HG03460 (cell line): ENCODE measurements around the gene BAIAP2.

Experiments used
- ATAC-seq: cut with Tn5 transposase; IDR thresholded peaks from one replicate; pipeline ENCODE4 v1.9.1; 2021; ENCODE audit not compliant: unreplicated experiment

The BAIAP2 gene

DNA sequence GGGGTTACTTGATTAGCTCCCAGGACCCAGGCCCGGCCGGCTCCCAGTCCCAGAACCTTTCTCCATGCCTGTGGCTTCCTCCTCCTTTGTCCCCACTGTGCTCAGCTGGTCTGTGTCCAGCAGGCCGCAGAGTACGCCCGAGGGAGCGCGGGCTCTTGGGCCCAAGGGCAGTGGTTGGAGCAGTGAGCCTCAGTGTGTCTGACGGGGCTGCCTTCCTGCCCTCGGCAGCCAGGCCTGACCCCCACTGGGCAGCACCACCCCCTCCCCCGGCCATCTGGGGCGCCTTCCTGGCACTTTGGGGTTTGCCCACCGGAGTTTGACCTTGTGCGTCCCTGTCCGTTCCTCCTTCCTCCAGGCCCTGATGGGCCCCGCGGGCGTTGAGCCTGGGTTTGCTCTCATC is 67.9 kb downstream of the BAIAP2 start:
- ATAC-seq = no peak

DNA sequence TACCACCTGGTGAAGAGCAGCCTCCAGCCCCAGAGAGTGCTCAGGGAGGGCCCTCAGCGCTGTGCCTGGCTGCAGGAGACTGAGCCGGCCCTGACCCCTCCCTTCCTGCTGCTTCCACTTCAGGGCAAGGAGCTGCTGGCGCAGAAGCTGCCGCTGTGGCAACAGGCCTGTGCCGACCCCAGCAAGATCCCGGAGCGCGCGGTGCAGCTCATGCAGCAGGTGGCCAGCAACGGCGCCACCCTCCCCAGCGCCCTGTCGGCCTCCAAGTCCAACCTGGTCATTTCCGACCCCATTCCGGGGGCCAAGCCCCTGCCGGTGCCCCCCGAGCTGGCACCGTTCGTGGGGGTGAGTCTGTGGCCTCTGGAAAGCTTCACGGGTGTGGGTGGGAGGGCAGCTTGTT is 68.4 kb downstream of the BAIAP2 start:
- ATAC-seq = no peak

DNA sequence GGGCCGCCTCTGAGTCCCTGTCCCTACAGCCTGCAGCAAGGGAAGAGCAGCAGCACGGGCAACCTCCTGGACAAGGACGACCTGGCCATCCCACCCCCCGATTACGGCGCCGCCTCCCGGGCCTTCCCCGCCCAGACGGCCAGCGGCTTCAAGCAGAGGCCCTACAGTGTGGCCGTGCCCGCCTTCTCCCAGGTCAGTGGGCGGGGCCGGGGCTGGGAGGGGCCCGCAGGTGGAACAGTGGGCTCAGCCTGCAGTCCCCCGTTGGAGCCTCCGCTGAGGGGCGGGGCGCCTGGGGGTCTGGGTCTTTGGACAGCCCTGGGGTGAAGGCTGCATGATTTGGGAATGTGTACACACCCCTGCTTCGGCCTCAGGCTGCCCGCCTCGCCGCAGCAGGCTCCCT is 71.8 kb downstream of the BAIAP2 start:
- ATAC-seq = no peak

DNA sequence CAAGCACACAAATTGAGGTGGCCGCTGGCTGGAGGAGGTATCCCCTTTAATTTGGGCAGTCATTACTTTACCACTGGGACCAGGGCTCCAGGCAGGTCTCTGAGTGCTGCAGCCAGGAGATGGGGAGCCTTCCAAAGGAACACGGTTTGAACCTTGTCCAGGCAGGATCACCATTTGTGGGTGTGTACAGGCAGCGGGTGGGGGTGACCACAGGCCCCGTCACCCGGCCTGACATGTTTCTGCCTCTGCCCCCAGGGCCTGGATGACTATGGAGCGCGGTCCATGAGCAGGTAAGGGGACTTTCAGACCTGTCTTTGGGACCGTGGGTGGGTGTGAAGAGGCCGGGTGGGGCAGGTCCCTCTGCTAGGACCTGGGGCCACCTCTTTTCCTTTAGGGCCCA is 73.3 kb downstream of the BAIAP2 start:
- ATAC-seq = no peak

DNA sequence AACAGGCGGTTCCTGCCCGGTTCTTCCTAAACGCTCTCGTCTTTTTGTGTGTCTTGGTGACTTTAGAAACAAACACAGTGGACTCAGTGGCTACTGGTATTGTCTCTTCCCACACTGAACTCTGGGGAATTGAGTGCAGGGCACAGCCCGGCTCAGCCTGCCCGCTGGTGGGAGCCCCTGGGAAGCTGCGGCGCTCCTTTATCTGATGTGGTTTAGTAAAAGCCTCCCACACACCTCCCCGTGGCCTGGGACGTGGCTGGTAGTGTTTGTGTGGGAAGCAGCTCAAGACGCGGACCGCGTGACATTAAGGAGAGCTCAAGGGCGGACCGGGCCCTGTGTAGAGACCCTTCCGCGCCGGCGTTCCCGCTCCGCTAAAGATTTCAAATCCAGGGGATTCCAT is 75.0 kb downstream of the BAIAP2 start:
- ATAC-seq = no peak

DNA sequence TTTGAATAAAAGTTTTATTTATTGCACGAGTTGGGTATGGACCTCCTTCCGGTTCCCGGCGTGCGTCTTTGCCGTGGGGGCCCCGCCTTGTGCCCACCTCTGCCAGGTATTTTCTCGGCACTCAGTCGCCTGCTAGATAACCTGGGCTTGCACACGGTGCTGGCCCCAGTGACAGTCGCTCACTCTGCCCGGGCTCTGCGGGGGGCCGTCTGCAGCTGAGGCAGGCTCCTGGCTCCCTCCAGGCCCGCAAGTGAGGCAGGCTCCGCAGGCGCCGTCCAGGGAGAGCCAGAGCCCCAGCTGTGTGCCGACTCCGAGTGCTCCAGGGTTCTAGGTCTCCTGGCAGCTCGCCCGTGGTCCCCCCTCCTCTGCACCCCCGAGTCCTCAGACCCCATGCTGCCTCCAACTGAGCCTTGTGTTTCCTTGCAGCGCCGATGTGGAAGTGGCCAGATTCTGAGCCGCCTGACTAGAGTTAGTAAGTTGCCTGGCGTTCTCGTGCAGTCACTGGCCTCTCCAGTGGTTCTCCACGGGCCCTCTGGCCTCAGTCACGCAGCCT is 75.6 kb downstream of the BAIAP2 start:
- no peak for ATAC-seq

DNA sequence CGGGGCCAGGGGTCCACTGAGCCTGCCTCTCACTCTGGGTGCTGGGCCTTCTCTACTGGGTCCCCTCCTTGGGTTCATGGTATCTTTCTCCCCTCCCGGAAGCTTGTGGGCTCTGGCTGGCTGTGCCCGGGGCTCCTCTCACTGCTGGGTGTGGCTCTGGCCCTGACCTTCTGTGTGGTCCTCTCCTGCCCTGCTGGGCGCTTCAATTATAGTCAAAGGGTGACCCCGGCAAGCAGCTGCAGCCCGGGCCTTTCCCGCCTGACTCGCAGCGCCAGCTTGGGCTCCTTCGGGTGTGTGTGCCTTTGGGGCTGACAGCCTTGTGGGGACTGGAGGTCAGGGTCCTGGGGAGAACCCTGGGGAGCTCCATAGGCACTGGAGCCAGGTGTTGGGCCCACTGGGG is 76.1 kb downstream of the BAIAP2 start:
- ATAC-seq = no peak

DNA sequence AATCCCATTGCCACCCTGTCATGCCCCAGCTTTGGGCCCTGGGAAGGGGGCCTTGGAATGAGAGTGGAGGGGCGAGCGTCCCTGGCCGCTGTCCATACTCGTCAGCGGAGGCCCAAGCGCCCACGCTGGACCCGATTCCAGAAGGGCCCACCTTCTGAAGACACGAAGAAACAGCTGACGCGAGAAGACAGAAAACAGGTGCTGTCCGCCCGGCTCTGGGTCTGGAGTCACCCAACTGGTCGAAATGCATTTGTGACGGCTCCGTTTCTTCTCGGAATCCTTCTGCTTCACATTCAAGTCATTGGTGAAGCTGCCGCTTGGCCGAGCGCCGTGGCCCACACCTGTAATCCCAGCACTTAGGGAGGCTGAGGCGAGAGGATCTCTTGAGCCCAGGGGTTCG is 77.5 kb downstream of the BAIAP2 start:
- ATAC-seq = no peak

DNA sequence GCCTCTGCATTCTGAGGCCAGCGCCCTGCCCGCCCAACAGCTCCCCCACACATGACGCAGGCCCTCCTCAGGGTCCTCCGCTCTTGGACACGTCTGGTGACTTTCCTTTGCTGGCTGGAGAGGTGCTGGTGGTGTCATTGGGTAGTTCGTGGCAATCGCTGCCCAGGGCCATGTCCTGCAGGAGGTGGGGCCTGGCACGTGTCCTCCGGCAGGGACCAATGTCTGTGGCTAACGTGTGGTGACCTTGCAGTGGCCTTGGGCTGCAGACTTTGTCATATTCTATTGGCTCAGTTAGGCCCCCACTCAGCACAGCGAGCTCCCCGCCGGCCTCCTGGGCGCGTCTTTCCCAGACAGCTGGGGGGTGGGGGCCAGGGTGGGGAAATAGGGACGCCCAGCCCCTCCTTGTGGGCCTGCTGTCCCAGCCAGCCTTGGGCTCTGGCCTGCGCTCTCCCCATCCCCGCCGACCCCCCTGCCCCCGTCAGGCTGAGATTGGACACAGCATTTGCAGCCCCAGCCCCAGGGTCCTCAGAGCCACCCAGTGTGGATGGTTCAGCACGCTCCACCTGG is 78.3 kb downstream of the BAIAP2 start:
- ATAC-seq = no peak

DNA sequence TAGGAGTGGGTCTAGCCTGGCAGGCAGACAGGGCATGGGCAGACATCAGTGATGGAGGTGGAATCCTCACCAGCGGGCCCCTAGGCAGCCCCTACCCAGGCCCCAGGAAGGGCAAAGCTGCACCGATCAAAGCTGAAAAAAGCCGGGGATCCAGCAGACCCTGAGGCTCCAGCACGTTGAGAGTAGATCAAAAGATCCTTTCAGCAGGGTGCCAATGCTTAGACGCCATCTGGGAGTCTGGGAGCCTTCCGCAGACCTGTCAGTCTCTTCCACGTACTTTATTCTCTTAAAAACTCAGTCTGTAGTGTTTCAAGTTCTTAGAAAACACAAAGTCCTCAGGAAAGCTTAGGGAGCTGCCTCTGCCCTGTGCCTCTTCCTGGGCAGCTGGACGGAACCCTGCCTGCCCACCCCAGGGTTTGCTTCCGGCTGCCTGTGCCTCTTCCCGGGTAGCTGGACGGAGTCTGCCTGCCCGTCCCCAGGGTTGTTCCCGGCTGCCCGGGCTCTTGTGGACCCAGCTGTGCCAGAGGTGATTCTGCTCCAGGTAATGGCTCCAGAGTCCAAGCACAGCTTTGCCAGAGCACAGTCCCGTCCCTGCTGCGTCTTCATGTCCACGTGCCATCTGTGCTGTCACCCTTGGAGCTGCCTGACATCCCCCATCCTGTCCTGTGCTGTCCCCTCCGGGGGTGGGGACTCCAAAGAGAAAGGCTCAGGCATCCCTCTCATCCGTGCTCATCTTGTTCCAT is 79.6 kb downstream of the BAIAP2 start:
- ATAC-seq = no peak

DNA sequence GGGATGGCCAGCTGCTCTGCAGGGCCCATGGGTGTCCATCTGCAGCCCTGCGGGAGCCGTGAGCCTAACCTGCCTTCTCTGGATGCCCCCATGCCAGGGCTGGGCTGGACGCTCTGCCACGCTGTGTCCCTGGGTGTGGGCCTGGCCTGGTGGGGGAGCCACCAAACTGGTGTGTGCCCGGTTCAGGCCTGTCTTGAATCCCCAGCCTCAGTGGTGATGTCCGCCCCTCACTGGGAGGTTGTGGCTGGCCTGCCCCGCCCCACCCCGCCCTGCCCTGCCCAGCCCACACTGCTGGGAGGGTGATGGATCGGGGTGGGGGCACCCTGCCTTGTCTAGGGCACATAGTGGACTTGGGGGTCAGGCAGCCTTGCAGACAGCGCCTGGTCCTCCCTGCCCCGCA is 80.3 kb downstream of the BAIAP2 start:
- ATAC-seq = no peak

DNA sequence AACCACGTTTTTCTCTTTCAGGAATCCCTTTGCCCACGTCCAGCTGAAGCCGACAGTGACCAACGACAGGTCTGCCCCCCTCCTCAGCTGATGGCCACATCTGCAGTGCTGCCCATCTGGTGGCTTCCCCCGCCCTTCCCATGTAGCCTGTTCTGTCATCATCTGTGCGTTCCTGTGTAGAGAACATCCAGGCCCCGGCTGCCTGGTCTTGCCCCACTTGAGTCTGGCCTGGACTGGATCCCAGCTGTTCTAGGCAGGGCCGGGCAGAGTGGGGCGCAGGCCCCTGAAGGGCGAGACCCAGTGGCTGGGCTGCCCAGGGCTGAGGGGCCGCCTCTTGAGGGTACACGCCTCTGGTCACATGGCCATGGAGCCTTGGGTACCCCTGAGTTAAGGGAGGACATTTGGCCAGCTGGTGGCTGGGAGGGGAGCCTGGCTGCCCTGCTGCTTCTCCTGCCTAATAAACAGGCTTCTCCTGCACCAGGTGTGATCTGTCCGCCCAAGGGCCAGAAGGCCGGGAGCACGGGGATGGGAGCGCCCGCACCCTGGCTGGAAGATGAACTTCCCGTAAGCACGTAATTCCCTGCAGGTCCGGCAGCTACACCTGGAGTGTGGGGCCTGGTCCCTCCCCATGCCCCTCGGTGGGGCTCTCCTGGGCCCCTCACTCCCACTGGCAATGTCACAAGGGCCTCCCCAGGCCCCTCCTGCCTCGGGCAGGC is 81.0 kb downstream of the BAIAP2 start:
- no peak for ATAC-seq

DNA sequence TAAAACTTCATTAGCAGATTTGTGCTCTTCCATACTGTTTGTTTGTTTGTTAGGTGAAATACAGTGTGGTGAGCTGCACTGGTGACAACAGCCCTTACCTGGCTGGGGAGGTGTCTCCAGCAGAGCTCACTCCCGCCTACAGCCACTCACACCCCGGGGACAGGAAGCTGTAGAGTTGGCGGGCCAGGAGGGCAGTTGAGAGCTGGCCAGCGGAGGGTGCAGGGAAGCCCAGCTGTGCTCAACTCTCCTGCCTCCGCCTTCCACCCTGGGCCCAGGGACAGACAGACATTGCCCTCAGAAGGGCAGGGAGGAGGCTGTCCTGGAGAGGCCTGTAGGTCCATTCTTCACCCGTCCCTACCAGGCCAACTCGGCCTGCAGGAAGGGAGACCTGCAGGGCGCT is 81.8 kb downstream of the BAIAP2 start:
- no peak for ATAC-seq

DNA sequence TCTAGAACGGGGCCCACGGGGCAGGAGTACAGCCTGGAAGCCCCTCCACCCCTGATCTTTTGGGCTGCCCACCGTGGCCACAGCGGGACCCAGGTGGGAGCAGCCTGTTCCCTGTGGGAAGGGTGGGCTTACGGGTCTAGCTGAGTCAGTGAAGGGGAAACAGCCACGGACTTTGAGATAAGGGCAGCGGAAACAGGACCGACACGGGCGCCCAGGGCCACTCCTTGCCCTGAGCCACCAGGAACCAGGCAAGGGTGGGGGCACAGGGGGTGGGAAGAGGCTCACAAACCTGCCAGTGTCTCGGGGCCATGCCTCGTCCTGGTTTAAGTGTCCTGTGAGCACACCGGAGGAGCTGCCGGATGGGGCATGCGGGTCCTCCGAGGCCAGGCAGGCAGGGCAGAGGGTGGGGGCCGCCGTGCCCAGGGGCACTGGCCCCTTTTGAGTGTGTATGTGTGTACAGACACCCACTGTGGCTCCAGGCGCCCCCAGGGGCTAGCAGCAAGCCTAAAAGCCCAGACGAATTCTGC is 82.8 kb downstream of the BAIAP2 start:
- no peak for ATAC-seq

DNA sequence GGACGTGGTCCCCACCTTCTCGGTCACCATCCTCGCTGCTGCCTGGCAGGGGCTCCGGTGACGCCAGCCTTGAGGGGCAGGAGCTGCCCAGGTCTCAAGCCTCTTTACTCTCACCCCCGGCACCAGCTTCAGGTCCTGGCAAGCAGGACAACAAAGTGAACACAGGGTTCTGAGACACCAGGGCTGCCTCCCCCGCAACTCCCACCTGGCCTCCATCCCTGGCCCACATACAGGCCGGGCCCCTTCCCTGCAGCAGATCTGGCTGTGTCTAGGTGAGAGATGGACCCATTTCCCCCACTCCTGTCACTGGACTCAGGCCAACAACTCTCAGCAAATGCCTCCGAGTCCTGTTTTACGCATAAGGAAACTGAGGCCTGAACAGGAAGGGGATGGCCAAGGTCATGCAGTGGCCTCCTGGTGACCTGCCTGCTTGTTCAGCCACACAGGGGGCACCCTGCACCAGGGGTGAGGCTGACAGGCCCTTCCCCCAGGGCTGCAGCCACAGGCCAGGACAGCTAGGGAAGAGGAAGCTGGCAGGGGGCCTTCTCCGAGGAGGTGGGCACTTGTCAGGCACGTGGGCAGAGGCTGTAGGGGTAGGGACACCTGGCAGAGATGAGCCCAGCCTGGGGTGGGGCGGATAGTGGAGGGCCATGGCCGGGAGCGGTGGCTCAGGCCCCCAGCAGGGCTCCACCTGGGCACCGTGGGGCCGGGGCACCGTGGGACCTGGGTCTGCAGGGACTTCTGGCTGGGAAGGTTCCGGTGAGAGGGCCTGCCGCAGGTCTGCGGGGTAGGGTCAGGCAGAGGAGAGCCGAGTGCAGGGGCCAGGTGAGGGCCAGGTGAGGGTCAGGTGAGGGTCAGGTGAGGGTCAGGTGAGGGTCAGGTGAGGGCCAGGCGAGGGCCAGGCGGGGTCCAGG is 83.6 kb downstream of the BAIAP2 start:
- ATAC-seq = no peak

DNA sequence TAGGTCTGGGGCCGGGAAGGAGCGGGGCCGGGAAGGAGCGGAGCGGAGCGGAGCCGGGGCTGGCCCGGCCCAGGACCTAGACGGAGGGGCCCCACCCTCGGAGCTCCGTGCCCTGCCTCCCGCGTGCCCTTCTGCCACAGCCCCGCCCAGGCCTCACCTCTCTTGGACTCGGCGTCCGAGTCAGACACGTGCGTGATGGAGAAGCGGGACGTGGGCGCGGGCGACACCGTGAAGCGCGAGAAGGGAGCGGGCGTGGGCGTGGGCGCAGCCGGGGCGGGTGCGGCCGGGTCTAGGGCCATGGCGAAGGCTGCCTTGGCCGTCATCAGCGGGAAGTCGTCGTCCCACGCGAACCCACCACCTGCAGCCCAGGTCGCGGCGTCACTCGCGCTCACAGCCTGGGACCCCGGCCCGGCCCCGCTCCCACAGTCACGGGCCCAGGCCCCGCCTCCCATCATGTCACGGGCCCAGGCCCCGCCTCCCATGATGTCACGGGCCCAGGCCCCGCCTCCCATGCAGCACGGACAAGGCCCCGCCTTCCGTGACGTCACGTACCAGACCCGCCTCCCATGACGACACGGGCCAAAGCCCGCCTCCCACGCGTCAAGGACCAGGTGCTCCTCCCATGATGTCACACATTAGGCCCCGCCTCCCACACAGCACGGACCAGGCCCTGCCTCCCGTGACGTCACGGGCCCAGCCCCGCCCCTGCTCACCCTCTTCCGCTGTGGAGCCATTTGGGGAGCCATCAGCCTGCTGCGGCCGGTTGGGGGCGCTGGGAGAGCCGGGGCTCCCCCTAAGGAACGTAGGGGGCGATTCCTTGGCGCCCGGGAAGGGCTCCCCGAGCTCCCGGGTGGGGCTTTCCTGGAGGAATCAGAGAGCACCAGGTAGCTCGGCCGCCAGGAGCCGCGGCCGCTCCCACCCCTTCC is 84.5 kb downstream of the BAIAP2 start:
- no peak for ATAC-seq

DNA sequence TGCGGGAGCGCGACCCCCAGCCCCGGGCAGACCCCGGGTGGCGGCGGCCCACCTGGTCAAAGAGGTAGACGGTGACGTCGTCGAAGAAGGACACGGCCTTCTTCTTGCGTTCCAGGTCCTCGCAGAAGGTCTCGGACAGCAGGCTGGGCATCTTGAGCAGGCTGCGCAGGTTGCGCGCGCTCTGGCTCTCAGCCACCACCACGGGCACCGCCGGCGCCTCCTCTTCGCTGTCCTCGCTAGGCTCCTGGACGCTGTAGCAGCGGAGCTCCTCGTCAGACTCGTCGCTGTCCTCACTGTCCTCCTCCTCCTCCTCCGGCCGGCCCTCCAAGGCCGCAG is 85.2 kb downstream of the BAIAP2 start:
- no peak for ATAC-seq

DNA sequence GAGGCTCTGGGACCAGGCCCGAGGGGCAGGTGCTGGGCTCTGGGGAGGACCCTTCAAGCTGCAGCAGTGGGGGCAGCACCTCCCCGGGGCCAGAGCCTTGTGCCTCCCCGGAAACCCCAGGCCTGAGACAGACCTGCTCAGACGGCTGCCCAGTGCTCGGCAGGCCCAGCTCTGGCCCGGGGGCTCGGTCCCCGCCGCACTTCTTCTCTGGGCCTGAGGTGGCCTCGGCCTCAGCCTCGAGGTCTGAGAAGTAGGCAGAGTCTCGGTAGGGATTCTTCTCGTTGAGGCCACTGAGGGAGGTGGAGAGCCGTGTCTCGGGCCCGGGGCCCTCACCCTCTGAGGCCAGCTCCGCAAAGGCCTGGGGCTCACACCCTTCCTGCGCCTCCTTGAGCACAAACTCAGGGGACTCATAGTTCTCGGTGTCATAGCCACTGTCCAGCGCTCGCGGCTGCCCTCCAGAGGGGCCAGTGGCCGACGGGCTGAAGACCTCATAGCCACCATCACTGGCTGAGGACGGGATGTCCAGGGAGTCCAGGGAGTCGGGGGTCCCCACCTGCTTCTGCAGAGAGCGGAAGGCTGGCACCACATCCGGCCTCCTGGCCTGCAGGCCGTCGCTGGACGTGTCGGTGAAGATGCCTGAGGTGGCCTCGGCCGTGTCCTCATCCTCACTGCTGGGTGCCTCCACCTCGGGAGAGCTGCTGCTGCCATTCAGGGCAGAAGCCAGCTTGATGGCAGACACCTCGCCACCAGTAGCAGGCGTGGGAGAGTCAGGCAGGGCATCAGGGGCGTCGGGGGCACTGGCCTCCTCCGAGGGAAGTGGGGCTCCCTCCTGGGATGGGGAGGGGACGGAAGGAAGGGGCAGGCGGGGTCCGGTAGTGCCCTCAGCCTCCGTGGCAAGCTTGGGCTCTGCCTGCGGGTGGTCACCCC is 86.0 kb downstream of the BAIAP2 start:
- no peak for ATAC-seq
